Tibial nerve (tissue), 4 donors: ENCODE data around the gene PTK7. TPM values are rescaled to one million over a fixed set of nuclear protein-coding genes. Genes with fewer than 3 reads are reported as not detected.
A peak's percentile ranks its signal among the peaks of the same experiment; 100 is the strongest.

ENCODE experiments used
- DNase-seq, 2 donors: peaks; one replicate each; pipeline ENCODE4 v3.0.0-alpha.2; 2019; ENCODE audit warnings: low spot score in 2 of 2
- H3K27ac ChIP-seq, 4 donors: fragments of 200-600 bp; sonication (generic) in 3 of 4; one replicate each; pipeline ENCODE4 v1.5.1; 2017 to 2019; ENCODE audit warnings: mild to moderate bottlenecking in 1 of 4
- H3K27me3 ChIP-seq, 2 donors: fragments of 200-600 bp; sonication (generic) in 1 of 2; one replicate each; pipeline versions ENCODE4 v1.5.1 to v1.6.0; 2017 to 2019
- H3K36me3 ChIP-seq, 3 donors: fragments of 200-600 bp; sonication (generic); one replicate each; pipeline ENCODE4 v1.5.1; 2018 to 2019
- H3K4me1 ChIP-seq, 4 donors: fragments of 200-600 bp; sonication (generic) in 3 of 4; one replicate each; pipeline ENCODE4 v1.5.1; 2017 to 2019
- H3K4me3 ChIP-seq, 4 donors: fragments of 200-600 bp; sonication (generic) in 3 of 4; one replicate each; pipeline ENCODE4 v1.5.1; 2017 to 2019; ENCODE audit warnings: mild to moderate bottlenecking in 1 of 4, moderate library complexity in 1 of 4
- H3K9me3 ChIP-seq, 4 donors: fragments of 200-600 bp; sonication (generic) in 3 of 4; one replicate each; pipeline ENCODE4 v1.5.1; 2017 to 2019
- EP300 ChIP-seq, 2 donors: sonication (generic); formaldehyde crosslinking; IDR thresholded peaks; one replicate each; pipeline ENCODE4 v1.6.1; 2017; ENCODE audit warnings: antibody characterized with exemption in 2 of 2, mild to moderate bottlenecking in 1 of 2
- POLR2A ChIP-seq, 2 donors: fragments of 450-650 bp; IDR thresholded peaks; one replicate each; pipeline ENCODE4 v1.6.1; 2017; ENCODE audit warnings: antibody characterized with exemption in 2 of 2, mild to moderate bottlenecking in 2 of 2, moderate library complexity in 2 of 2
- WGBS, 2 donors: methylation state at CpG; one replicate each; pipeline ENCODE4 v1.1.5; 2018; 5-methylcytosine and 5-hydroxymethylcytosine counted together
- total RNA-seq, 4 donors: library from RNA; depleted of rRNA; stranded (reverse); fragments of >200 nt; gene quantifications; one replicate each; pipeline ENCODE4 v1.1.0, GENCODE V29; 2016
- TF ChIP-seq, protein P1 (sequence below), 5 experiments: fragments of 200-600 bp in 3 of 5; fragments of 450-650 bp in 2 of 5; sonication (generic) in 3 of 5; IDR thresholded peaks; one replicate each; pipeline ENCODE4 v1.5.1; 2016 to 2019; ENCODE audit warnings: antibody characterized with exemption in 5 of 5, mild to moderate bottlenecking in 3 of 5, moderate library complexity in 2 of 5

PTK7 gene
- total RNA-seq, 4 donors from 2014 or later, result 1.5 to 5.5 (median 3.9) TPM

DNA sequence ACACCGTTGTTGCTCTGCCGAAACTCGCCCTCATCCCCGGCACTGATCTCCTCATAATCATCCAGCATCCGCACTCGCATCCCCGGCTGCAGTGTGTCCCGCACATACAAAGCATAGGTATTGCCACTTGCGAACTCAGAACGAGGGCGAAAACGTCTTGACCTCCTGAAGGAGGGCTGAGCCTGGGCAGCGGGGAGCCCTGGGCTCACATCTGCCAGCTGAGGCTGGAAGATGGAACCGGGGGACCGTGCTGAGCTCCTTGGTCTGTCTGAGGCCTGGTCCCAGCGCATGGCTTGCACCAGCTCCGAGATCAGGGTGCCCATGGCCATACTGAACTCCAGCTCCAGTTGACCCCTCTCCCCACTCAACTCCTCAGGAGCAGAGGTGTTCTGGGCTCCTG is 25.1 kb upstream of the PTK7 start:
- Histone ChIP-seq H3K9me3 (no peaks in the 10 kb centered on the region), H3K4me3 (no peak overlapping the region), H3K4me1 (peaks cover 0 to 37% (median 13%) of the 10 kb centered on the region in 4 donors), H3K36me3 (peaks cover 0 to 66% (median 9%) of the 10 kb centered on the region in 3 donors), H3K27me3 (no peaks in the 10 kb centered on the region), H3K27ac (no peak overlapping the region)
- WGBS, 2 donors, result 90 to 98% methylated on average over 17 of the region's 17 CpGs
- TF ChIP-seq, protein P1, sequence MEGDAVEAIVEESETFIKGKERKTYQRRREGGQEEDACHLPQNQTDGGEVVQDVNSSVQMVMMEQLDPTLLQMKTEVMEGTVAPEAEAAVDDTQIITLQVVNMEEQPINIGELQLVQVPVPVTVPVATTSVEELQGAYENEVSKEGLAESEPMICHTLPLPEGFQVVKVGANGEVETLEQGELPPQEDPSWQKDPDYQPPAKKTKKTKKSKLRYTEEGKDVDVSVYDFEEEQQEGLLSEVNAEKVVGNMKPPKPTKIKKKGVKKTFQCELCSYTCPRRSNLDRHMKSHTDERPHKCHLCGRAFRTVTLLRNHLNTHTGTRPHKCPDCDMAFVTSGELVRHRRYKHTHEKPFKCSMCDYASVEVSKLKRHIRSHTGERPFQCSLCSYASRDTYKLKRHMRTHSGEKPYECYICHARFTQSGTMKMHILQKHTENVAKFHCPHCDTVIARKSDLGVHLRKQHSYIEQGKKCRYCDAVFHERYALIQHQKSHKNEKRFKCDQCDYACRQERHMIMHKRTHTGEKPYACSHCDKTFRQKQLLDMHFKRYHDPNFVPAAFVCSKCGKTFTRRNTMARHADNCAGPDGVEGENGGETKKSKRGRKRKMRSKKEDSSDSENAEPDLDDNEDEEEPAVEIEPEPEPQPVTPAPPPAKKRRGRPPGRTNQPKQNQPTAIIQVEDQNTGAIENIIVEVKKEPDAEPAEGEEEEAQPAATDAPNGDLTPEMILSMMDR (IDR thresholded peaks at IDR 0.05), result no peak
- TF ChIP-seq EP300 (IDR thresholded peaks at IDR 0.05) (no peak), POLR2A (IDR thresholded peaks at IDR 0.05) (no peak)
- DNase-seq, result no peak

DNA sequence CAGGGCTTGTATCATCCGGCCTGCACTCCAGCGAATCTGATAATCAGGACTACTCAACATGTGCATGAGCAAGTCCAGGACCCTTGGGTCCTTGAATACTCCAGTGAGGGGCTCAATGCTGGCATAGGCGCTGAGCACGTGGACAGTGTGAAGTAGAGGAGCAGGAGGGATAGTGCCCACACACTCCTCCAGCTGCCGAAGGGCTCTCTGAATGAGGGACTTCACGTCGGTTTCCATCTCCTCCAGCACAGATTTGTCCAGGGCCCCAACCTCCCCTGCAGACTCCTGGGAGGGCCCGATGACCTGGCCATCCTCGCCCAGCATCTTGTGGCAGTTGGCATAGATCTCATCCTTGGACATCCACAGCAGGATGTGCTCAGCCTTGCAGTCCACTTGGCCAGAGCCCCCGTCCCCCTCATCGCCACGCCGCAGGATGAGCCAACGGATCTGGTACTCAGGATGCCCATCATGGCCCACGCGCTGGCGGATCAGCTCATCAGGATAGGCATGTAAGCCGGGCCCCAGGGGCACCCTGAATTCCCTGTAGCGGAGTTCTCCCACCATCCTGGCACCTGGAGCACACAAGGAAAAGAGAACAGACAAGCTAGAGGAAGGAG is 23.8 kb upstream of the PTK7 start:
- DNase-seq, result no peak
- Histone ChIP-seq H3K36me3 (peaks cover 0 to 66% (median under 1%) of the 10 kb centered on the region in 3 donors), H3K9me3 (no peaks in the 10 kb centered on the region), H3K4me3 (peak overlapping the region in 1 of 4 donors; percentile 69), H3K27ac (peak overlapping the region in 3 of 4 donors; percentile 92 to 95 (median 95)), H3K4me1 (peaks cover 0 to 40% (median 13%) of the 10 kb centered on the region in 4 donors), H3K27me3 (no peaks in the 10 kb centered on the region)
- WGBS, 2 donors, result 84 to 85% methylated on average over 17 to 19 of the region's 19 CpGs
- TF ChIP-seq EP300 (IDR thresholded peaks at IDR 0.05) (no peak), POLR2A (IDR thresholded peaks at IDR 0.05) (no peak)
- TF ChIP-seq, protein P1 (IDR thresholded peaks at IDR 0.05), result no peak

DNA sequence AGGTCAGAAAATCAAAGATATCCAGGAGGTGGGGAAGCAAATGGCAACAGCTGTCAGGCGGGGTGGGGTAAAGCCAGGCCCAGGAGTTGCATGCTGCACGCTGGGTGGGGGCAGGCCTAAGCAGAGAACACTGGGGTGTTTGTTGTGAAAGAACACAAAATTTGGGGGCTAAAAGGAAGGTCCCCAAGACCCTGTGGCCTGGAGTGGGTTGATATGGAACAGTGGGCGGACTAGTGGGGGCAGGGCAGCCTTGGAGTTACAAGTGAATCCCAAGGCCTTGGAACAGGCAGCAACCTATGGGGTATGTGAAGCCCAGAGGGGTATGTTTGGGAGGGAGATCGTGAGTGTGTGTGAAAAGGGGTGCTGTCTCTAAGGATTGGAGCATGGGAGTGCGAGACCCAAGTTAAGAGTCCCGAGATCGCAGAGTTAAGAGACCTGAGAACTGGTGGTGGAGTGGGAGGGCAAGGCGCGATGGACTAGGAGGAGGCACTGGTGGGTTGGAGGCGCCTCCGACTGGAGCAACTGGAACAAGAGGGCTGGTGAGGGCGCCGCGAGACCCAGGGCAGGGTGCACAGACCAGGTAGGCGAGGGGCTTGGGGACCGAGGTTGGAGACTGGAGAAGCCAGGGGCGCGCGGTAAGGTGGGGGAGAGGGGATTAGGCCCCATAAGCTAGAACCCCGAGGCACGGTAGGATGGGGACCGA is 23.1 kb upstream of the PTK7 start:
- peak overlapping the region; percentile 69 to 79 (median 74) for H3K4me3 ChIP-seq
- peak in 1 of 2 donors; percentile 19 for DNase-seq
- no peaks in the 10 kb centered on the region for H3K27me3 ChIP-seq
- TF ChIP-seq EP300 (IDR thresholded peaks at IDR 0.05), result no peak
- no peak for TF ChIP-seq POLR2A (IDR thresholded peaks at IDR 0.05)
- TF ChIP-seq, protein P1 (IDR thresholded peaks at IDR 0.05), result no peak
- peaks cover 0 to 65% (median 0%) of the 10 kb centered on the region in 3 donors for H3K36me3 ChIP-seq
- H3K4me1 ChIP-seq, result peaks cover 0 to 47% (median 15%) of the 10 kb centered on the region in 4 donors
- no peaks in the 10 kb centered on the region for H3K9me3 ChIP-seq
- H3K27ac ChIP-seq, result peak overlapping the region; percentile 82 to 95 (median 94)
- WGBS, 2 donors, result 11% methylated on average over 22 of the region's 22 CpGs

DNA sequence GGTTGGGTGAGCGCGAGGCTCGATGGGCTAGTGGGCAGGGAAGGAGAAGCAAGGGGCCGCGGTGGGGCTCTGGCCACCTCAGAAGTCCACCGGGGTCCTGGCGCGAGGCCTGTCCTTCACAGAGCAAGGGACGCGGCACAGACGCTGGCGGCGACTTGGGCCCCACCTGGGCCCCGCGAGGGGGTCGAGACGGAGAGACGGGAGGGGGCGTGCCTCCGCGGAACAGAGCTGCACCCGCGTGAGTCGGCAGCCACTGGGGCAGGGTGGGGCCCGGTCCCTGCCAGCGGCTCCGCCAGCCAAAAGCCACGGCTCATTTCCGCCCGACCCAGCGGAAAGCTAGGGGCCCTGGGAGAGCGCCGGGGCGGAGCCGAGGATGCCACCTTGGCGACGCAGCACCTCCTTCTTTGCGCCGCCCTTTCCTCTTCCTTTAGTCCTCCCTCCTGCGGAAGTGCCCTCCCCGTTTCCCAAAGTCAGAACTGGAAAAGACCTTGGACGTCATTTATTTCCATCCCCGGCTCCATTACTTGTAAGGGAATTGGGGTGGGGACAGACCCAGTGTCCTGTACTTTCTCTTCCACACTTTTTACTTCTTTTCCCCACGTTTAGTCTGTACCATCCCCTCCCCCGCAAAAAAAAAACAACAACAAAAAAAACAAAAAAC is 22.4 kb upstream of the PTK7 start, which contains the start of gene CUL7:
CUL7 (minus strand) TSS at position 307 of the 661 bp plus-strand sequence. CDS start 1,063 bp downstream, outside the sequence.
- H3K27ac ChIP-seq, result peak within 1 kb of the TSS; percentile 82 to 95 (median 94)
- DNase-seq, result peak; percentile 86 to 87
- peaks cover 0 to 59% (median 0%) of the 10 kb centered on the region in 3 donors for H3K36me3 ChIP-seq
- TF ChIP-seq POLR2A (IDR thresholded peaks at IDR 0.05) (peak; percentile 74 to 77), EP300 (IDR thresholded peaks at IDR 0.05) (peak; percentile 77 to 91)
- TF ChIP-seq, protein P1 (IDR thresholded peaks at IDR 0.05), result peak in 1 of 5 experiments; percentile 24
- H3K9me3 ChIP-seq, result no peaks in the 10 kb centered on the region
- no peaks in the 10 kb centered on the region for H3K27me3 ChIP-seq
- H3K4me3 ChIP-seq, result peak within 1 kb of the TSS; percentile 69 to 79 (median 74)
- WGBS, 2 donors, result 1 to 2% methylated on average over 26 to 39 of the region's 45 CpGs
- H3K4me1 ChIP-seq, result peaks cover 0 to 54% (median 22%) of the 10 kb centered on the region in 4 donors
